GM19193 (cell line): ENCODE measurements around the gene ZNF260.

Source experiments
- POLR2A ChIP-seq: IDR thresholded peaks from 4 replicates; pipeline ENCODE4 v1.6.1; 2011; ENCODE audit not compliant: insufficient read depth, insufficient read length; ENCODE audit errors: extremely low read depth

The ZNF260 gene

GRCh38 chr19:36514012-36514612 is 14.0 kb downstream of the ZNF260 start:
- no peak for TF ChIP-seq POLR2A

GRCh38 chr19:36508325-36508724 is 19.7 kb downstream of the ZNF260 start:
- no peak for TF ChIP-seq POLR2A

- TF ChIP-seq POLR2A: no peak
Measured at GRCh38 chr19:36501973-36502372, 26.1 kb downstream of the ZNF260 start.

GRCh38 chr19:36497001-36497400 is 31.1 kb downstream of the ZNF260 start:
- no peak for TF ChIP-seq POLR2A

GRCh38 chr19:36489920-36490415 is 38.1 kb downstream of the ZNF260 start:
- TF ChIP-seq POLR2A: peak; percentile 31

GRCh38 chr19:36489118-36489919 is 38.8 kb downstream of the ZNF260 start, which contains the start of gene ZNF566:
TSS of gene ZNF566 (minus strand) at chr19:36489561. CDS start at chr19:36476557, 13,004 bp downstream.
- TF ChIP-seq POLR2A: peak; percentile 71

GRCh38 chr19:36488846-36489117 is 39.3 kb downstream of the ZNF260 start:
- no peak for TF ChIP-seq POLR2A

GRCh38 chr19:36488118-36488845 is 39.8 kb downstream of the ZNF260 start:
- no peak for TF ChIP-seq POLR2A

- TF ChIP-seq POLR2A: no peak
Measured at GRCh38 chr19:36483653-36484052, 44.4 kb downstream of the ZNF260 start.

GRCh38 chr19:36482876-36483275 is 45.2 kb downstream of the ZNF260 start:
- TF ChIP-seq POLR2A: no peak
